ENCODE data around the gene HOXD4.

The HOXD4 gene

GRCh38 chr2:176130957-176131847 is 20.1 kb upstream of the HOXD4 start:
- TF ChIP-seq ZNF70 (CRISPR knock-in tag; IDR thresholded peaks at IDR 0.05), result no peak
- no peak; the same call in 2 of the 3 replicates for ATAC-seq

GRCh38 chr2:176131848-176132158 is 19.5 kb upstream of the HOXD4 start:
- no peak for ATAC-seq
- no peak for TF ChIP-seq TOX (CRISPR knock-in tag; IDR thresholded peaks at IDR 0.05; ENCODE audit: borderline replicate concordance)
- TF ChIP-seq ZFP3 (CRISPR knock-in tag; IDR thresholded peaks at IDR 0.05), result no peak
- TF ChIP-seq CREB5 (CRISPR knock-in tag; IDR thresholded peaks at IDR 0.05; ENCODE audit: low read depth), result no peak
- no peak for TF ChIP-seq TCF4 (CRISPR knock-in tag; IDR thresholded peaks at IDR 0.05; ENCODE audit: borderline replicate concordance)
- no peak for TF ChIP-seq ZNF70 (CRISPR knock-in tag; IDR thresholded peaks at IDR 0.05)
- TF ChIP-seq ZNF8 (CRISPR knock-in tag; IDR thresholded peaks at IDR 0.05), result no peak
- no peak for TF ChIP-seq CSRNP3 (CRISPR knock-in tag; IDR thresholded peaks at IDR 0.05)
- TF ChIP-seq ARNTL (CRISPR knock-in tag; IDR thresholded peaks at IDR 0.05; ENCODE audit: borderline replicate concordance, low read depth), result no peak
- no peak for TF ChIP-seq ZC3H10 (CRISPR knock-in tag; IDR thresholded peaks at IDR 0.05)
- no peak for TF ChIP-seq TSHZ2 (CRISPR knock-in tag; IDR thresholded peaks at IDR 0.05)
- TF ChIP-seq PATZ1 (CRISPR knock-in tag; IDR thresholded peaks at IDR 0.05; ENCODE audit: borderline replicate concordance), result no peak
- TF ChIP-seq PPARA (CRISPR knock-in tag; IDR thresholded peaks at IDR 0.05; ENCODE audit: borderline replicate concordance), result no peak
- no peak for TF ChIP-seq GLIS3 (CRISPR knock-in tag; IDR thresholded peaks at IDR 0.05)
- TF ChIP-seq POU6F1 (CRISPR knock-in tag; IDR thresholded peaks at IDR 0.05; ENCODE audit: borderline replicate concordance, low read depth), result no peak
- TF ChIP-seq OSR1 (CRISPR knock-in tag; IDR thresholded peaks at IDR 0.05), result no peak

GRCh38 chr2:176132205-176133171 is 18.9 kb upstream of the HOXD4 start:
- ATAC-seq, result no peak
- no peak for TF ChIP-seq GLIS3 (CRISPR knock-in tag; IDR thresholded peaks at IDR 0.05)

- no peak for ATAC-seq
- TF ChIP-seq ESRRG (CRISPR knock-in tag; IDR thresholded peaks at IDR 0.05) (no peak), ZC3H10 (CRISPR knock-in tag; IDR thresholded peaks at IDR 0.05) (no peak), ZNF565 (CRISPR knock-in tag; conservative IDR thresholded peaks at IDR 0.05; ENCODE audit: low read depth) (no peak), PATZ1 (CRISPR knock-in tag; IDR thresholded peaks at IDR 0.05; ENCODE audit: borderline replicate concordance) (no peak), TCF4 (CRISPR knock-in tag; IDR thresholded peaks at IDR 0.05; ENCODE audit: borderline replicate concordance) (no peak), ZNF8 (CRISPR knock-in tag; IDR thresholded peaks at IDR 0.05) (no peak), GLIS3 (CRISPR knock-in tag; IDR thresholded peaks at IDR 0.05) (no peak), OSR1 (CRISPR knock-in tag; IDR thresholded peaks at IDR 0.05) (no peak), CSDC2 (CRISPR knock-in tag; IDR thresholded peaks at IDR 0.05) (no peak), ISL1 (CRISPR knock-in tag; IDR thresholded peaks at IDR 0.05) (no peak), ZFP30 (CRISPR knock-in tag; IDR thresholded peaks at IDR 0.05) (no peak), ZNF70 (CRISPR knock-in tag; IDR thresholded peaks at IDR 0.05) (no peak), PPARA (CRISPR knock-in tag; IDR thresholded peaks at IDR 0.05; ENCODE audit: borderline replicate concordance) (no peak), ZFP3 (CRISPR knock-in tag; IDR thresholded peaks at IDR 0.05) (no peak), ARNTL (CRISPR knock-in tag; IDR thresholded peaks at IDR 0.05; ENCODE audit: borderline replicate concordance, low read depth) (no peak), TOX (CRISPR knock-in tag; IDR thresholded peaks at IDR 0.05; ENCODE audit: borderline replicate concordance) (no peak)
Measured at GRCh38 chr2:176133389-176133788, 18.0 kb upstream of the HOXD4 start.

Data from SK-N-SH treated with all-trans-retinoic acid at 6 μM for 48 hours (cell line).